Measurements from ENCODE around the gene AZGP1. TPM values are rescaled to one million over a fixed set of nuclear protein-coding genes. Genes with fewer than 3 reads are reported as not detected.
"Not testable (repeated sequence)": the region's sequence is repeated elsewhere in the genome, so short reads cannot be mapped to it uniquely, and the experiment has no call there.

AZGP1 gene
- total and polyA plus RNA-seq, 4 experiments from 2014 or later = not detected

DNA sequence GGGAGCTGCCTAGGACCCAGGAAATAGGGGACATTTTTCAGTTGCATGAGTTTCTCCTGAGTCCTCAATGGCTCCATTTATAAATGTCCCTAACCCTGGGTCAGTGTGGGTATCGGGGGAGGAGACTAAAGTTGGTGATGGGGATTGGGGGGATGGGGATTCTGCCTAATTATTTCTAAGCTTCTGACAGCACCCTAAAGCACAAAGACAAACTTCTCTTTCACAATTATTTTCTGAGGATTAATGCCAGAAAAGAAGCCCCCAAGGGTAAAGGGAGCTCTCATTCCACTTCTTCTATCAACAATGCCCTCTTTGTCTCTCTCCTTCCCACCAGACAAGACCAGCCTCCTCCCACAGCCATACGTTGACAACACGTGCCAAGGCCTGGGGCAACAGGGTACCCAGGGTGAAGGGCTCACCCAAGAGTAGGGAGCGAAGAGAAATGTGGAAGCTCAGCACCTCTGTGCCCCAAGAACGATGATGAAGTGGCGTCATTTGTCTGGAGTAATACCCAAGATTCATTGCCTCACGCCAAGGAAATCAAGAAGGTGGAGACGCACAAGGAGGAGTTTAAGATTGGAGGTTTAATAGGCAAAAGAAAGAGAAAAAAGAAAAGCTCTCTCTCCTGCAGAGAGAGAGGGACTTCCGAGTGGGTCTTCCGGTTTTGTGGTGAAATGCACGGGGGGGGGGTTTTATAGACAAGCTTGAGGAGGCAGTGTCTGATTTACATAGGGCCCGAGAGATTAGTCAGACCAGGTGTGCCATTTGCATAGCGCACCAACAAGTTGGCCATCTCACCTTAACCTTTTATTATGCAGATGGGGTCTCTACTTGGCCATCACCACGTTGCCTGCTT lies 32.0 kb downstream of the AZGP1 start:
- Histone ChIP-seq H3K9me3 (ENCODE audit: control insufficient read depth in 1 of 2, low read length in 2 of 2) (no peaks in the 10 kb centered on the region), H3K27me3 (ENCODE audit: insufficient read depth, low read length) (peaks cover 5% of the 10 kb centered on the region), H3K4me3 (ENCODE audit: low read length in 2 of 2) (no peak overlapping the region), H3K4me1 (ENCODE audit: insufficient read depth, low read length) (peaks cover 5% of the 10 kb centered on the region), H3K27ac (ENCODE audit: low read depth, low read length) (no peak overlapping the region), H3K36me3 (ENCODE audit: insufficient read depth, low read length) (no peaks in the 10 kb centered on the region)
- intact Hi-C loops (cut with micrococcal nuclease) = no loop called here
- peak overlapping the region in 1 of 8 donors; percentile 8 for H3K4me3 Mint-ChIP-seq
- no peaks in the 10 kb centered on the region for H3K36me3 Mint-ChIP-seq
- CTCF ChIA-PET (ENCODE audit: partially characterized antibody) = interaction anchor here (1.6 kb wide), 1 partner anchor 30 kb away, joined by 5 read pairs; no protein-coding TSS in a partner anchor
- DNase-seq = no peak
- H3K27me3 Mint-ChIP-seq = peaks cover 20 to 24% of the 10 kb centered on the region in 2 donors
- peaks cover 0 to 5% (median 2%) of the 10 kb centered on the region in 8 donors for H3K9me3 Mint-ChIP-seq
- H3K4me1 Mint-ChIP-seq = peaks cover 0 to 5% (median 3%) of the 10 kb centered on the region in 4 donors
- POLR2A ChIA-PET (ENCODE audit: partially characterized antibody) = no interaction called here
- peak overlapping the region in 1 of 7 donors; percentile 7 for H3K27ac Mint-ChIP-seq

DNA sequence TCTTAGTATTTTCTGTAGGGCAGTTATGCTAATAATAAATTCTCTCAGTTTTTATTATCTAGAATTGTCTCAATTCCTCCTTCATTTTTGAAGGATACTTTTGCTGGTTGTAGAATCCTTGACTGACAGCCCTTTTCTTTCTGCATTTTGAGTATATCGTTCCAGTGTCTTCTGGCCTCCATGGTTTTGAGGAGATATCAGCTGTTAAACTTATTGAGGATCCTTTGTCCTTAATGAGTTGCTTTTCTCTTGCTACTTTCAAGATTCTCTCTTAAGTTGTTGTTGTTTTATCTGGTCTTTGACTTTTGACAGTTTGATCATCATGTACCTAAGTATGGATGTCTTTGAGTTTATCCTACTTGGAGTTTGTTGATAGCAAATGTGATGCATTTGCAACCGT lies 37.5 kb downstream of the AZGP1 start:
- DNase-seq = no peak
- Mint-ChIP-seq H3K27ac (no peak overlapping the region), H3K4me3 (no peak overlapping the region), H3K9me3 (peaks cover 3 to 13% (median 7%) of the 10 kb centered on the region in 8 donors), H3K36me3 (no peaks in the 10 kb centered on the region), H3K4me1 (peaks cover 0 to 10% (median 4%) of the 10 kb centered on the region in 4 donors), H3K27me3 (peaks cover 18 to 29% of the 10 kb centered on the region in 2 donors)
- Histone ChIP-seq H3K27ac (ENCODE audit: low read depth, low read length) (no peak overlapping the region), H3K27me3 (ENCODE audit: insufficient read depth, low read length) (peaks cover 5% of the 10 kb centered on the region), H3K36me3 (ENCODE audit: insufficient read depth, low read length) (no peaks in the 10 kb centered on the region), H3K4me1 (ENCODE audit: insufficient read depth, low read length) (no peaks in the 10 kb centered on the region), H3K4me3 (ENCODE audit: low read length in 2 of 2) (no peak overlapping the region), H3K9me3 (ENCODE audit: control insufficient read depth in 1 of 2, low read length in 2 of 2) (no peaks in the 10 kb centered on the region)
- intact Hi-C loops (cut with micrococcal nuclease) = no loop called here
- ChIA-PET CTCF (ENCODE audit: partially characterized antibody) (no interaction called here), POLR2A (ENCODE audit: partially characterized antibody) (interaction anchor here (1.7 kb wide), 1 partner anchor 18 kb away, joined by 5 read pairs; no protein-coding TSS in a partner anchor)

DNA sequence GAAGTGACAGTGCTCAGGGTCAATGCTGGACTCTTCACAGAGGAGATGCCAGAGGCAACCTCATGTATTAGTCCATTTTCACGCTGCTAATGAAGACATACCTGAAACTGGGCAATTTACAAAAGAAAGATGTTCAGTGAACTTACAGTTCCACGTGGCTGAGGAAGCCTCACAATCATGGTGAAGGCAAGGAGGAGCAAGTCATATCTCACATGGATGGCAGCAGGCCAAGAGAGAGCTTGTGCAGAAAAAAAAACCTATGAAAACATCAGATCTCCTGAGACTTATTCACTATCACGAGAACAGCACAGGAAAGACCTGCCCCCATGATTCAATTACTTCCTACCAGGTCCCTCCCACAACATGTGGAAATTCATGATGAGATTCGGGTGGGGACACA lies 40.8 kb downstream of the AZGP1 start:
- peak overlapping the region in 2 of 7 donors; percentile 38 to 74 for H3K27ac Mint-ChIP-seq
- H3K27ac ChIP-seq (ENCODE audit: low read depth, low read length); H3K4me3 Mint-ChIP-seq; CTCF ChIA-PET (ENCODE audit: partially characterized antibody); H3K27me3 ChIP-seq (ENCODE audit: insufficient read depth, low read length); DNase-seq; H3K36me3 ChIP-seq (ENCODE audit: insufficient read depth, low read length); intact Hi-C loops (cut with micrococcal nuclease); H3K9me3 ChIP-seq (ENCODE audit: control insufficient read depth in 1 of 2, low read length in 2 of 2); H3K36me3 Mint-ChIP-seq; H3K4me1 ChIP-seq (ENCODE audit: insufficient read depth, low read length); POLR2A ChIA-PET (ENCODE audit: partially characterized antibody); H3K4me3 ChIP-seq (ENCODE audit: low read length in 2 of 2): not testable (repeated sequence)
- peaks cover 5 to 16% (median 8%) of the 10 kb centered on the region in 4 donors for H3K4me1 Mint-ChIP-seq
- peaks cover 7 to 21% of the 10 kb centered on the region in 2 donors for H3K27me3 Mint-ChIP-seq
- H3K9me3 Mint-ChIP-seq = peaks cover 3 to 13% (median 7%) of the 10 kb centered on the region in 8 donors

DNA sequence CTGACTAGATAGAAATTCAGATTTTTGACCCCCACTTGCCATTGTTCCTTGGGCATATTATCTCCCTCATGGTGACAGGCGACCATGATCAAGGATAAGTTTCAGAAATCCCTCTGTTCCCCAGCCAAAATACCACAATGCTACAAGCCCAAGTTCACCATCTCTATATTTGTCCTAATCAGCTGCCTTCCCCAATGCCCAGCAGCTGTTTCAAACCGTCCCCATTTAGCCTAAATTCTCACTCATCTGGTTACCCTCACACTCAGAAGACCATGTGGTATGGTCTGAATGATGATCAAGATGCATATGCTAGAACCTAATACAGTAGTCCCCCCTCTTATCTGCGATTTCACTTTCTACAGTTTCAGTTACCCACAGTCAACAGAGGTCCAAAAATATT lies 45.5 kb downstream of the AZGP1 start:
- intact Hi-C loops (cut with micrococcal nuclease) = no loop called here
- H3K4me1 ChIP-seq (ENCODE audit: insufficient read depth, low read length) = peaks cover 16% of the 10 kb centered on the region
- Mint-ChIP-seq H3K27me3 (peaks cover 14 to 24% of the 10 kb centered on the region in 2 donors), H3K36me3 (no peaks in the 10 kb centered on the region), H3K27ac (peak overlapping the region in 3 of 7 donors; percentile 24 to 49 (median 43)), H3K9me3 (no peaks in the 10 kb centered on the region), H3K4me3 (peak overlapping the region in 1 of 8 donors; percentile 36), H3K4me1 (peaks cover 17 to 34% (median 27%) of the 10 kb centered on the region in 4 donors)
- peaks cover 6% of the 10 kb centered on the region for H3K27me3 ChIP-seq (ENCODE audit: insufficient read depth, low read length)
- no peak overlapping the region for H3K4me3 ChIP-seq (ENCODE audit: low read length in 2 of 2)
- no peaks in the 10 kb centered on the region for H3K9me3 ChIP-seq (ENCODE audit: control insufficient read depth in 1 of 2, low read length in 2 of 2)
- no peak for DNase-seq
- ChIA-PET POLR2A (ENCODE audit: partially characterized antibody) (no interaction called here), CTCF (ENCODE audit: partially characterized antibody) (interaction anchor here (1.3 to 3.9 kb wide), 6 partner anchors 12 to 200 kb away, joined by 3 to 30 read pairs (median 7); partner anchors contain the start of gene TRIM4)
- H3K27ac ChIP-seq (ENCODE audit: low read depth, low read length) = no peak overlapping the region
- H3K36me3 ChIP-seq (ENCODE audit: insufficient read depth, low read length) = no peaks in the 10 kb centered on the region

DNA sequence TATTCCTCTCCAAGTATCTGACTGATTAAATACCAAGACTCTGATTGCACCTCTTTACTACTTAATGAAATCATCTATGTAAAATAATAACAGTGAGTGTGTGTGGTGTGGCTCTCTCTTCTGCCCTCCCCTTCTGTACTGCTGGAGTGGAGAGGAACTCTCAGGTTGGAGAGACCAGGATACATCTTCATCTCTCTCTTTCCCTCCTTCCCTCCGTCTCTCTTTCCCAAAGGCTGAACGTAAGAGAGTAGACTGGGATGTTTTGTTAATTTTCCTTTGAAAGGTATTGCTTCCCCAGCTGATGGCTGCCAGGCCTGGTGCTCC lies 46.1 kb downstream of the AZGP1 start:
- no peaks in the 10 kb centered on the region for H3K9me3 Mint-ChIP-seq
- intact Hi-C loops (cut with micrococcal nuclease) = no loop called here
- peak overlapping the region; percentile 53 to 88 (median 78) for H3K4me3 Mint-ChIP-seq
- H3K4me1 Mint-ChIP-seq = peaks cover 13 to 32% (median 23%) of the 10 kb centered on the region in 4 donors
- peaks cover 12 to 17% of the 10 kb centered on the region in 2 donors for H3K27me3 Mint-ChIP-seq
- Histone ChIP-seq H3K27me3 (ENCODE audit: insufficient read depth, low read length) (peaks cover 6% of the 10 kb centered on the region), H3K27ac (ENCODE audit: low read depth, low read length) (no peak overlapping the region), H3K4me3 (ENCODE audit: low read length in 2 of 2) (peak overlapping the region in 1 of 2 donors; percentile 38), H3K9me3 (ENCODE audit: control insufficient read depth in 1 of 2, low read length in 2 of 2) (no peaks in the 10 kb centered on the region), H3K36me3 (ENCODE audit: insufficient read depth, low read length) (no peaks in the 10 kb centered on the region), H3K4me1 (ENCODE audit: insufficient read depth, low read length) (peaks cover 16% of the 10 kb centered on the region)
- H3K27ac Mint-ChIP-seq = peak overlapping the region in 6 of 7 donors; percentile 14 to 70 (median 36)
- H3K36me3 Mint-ChIP-seq = no peaks in the 10 kb centered on the region
- POLR2A ChIA-PET (ENCODE audit: partially characterized antibody) = interaction anchor here (1.0 to 1.8 kb wide), 4 partner anchors 10 to 173 kb away, joined by 4 to 25 read pairs (median 6); partner anchors contain the start of genes AP4M1 and TRIM4
- CTCF ChIA-PET (ENCODE audit: partially characterized antibody) = interaction anchor here (0.6 to 3.9 kb wide), 12 partner anchors 11 to 201 kb away, joined by 3 to 30 read pairs (median 4); partner anchors contain the start of gene TRIM4
- no peak for DNase-seq

DNA sequence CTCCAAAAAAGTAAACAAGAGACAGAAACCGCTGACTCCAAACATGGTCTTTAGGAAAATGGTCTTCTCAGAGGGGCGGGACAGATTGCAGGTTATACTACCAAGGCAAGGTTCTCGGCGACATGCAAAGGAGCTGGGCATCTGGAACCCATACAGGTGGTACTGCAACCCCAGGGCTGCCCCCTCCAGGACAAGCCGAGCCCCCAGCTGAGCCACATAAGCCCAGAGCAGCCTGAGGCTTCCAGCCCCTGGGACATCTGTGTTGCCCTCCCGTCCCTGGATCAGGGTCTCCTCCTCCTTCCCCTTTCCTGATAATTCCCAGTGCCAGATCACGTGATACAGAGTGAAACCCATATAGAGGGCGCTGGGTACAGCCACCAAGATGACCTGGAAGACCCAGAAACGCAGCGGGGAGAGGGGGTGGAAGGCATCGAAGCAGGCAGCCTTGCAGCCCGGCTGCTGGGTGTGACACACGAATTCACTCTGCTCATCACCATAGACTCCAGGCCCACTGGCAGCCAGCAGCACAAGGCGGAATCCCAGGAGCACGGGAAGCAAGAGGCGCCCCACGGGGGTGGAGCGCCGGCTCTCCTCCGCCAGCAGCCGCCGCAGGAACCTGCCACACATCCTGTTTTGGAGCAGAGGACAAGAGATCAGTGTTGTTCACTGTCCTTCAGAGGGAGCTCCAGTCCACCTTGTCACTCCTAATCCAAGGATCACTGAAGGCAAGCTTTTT lies 46.7 kb downstream of the AZGP1 start, which contains the start of gene GJC3:
Gene GJC3 (minus strand): TSS at position 627 of the 736 bp plus-strand sequence. CDS start 0 bp downstream, at position 627.
- Histone ChIP-seq H3K9me3 (ENCODE audit: control insufficient read depth in 1 of 2, low read length in 2 of 2) (no peaks in the 10 kb centered on the region), H3K27me3 (ENCODE audit: insufficient read depth, low read length) (peaks cover 6% of the 10 kb centered on the region), H3K27ac (ENCODE audit: low read depth, low read length) (no peak within 1 kb of the TSS), H3K36me3 (ENCODE audit: insufficient read depth, low read length) (no peaks in the 10 kb centered on the region), H3K4me1 (ENCODE audit: insufficient read depth, low read length) (peaks cover 16% of the 10 kb centered on the region), H3K4me3 (ENCODE audit: low read length in 2 of 2) (peak within 1 kb of the TSS in 1 of 2 donors; percentile 38)
- intact Hi-C loops (cut with micrococcal nuclease) = no loop called here
- CTCF ChIA-PET (ENCODE audit: partially characterized antibody) = interaction anchor here (0.6 to 3.9 kb wide), 13 partner anchors 11 to 202 kb away, joined by 3 to 30 read pairs (median 4); partner anchors contain the start of gene TRIM4
- POLR2A ChIA-PET (ENCODE audit: partially characterized antibody) = interaction anchor here (1.0 to 1.8 kb wide), 4 partner anchors 10 to 173 kb away, joined by 4 to 25 read pairs (median 6); partner anchors contain the start of genes AP4M1 and TRIM4
- peak; percentile 35 to 50 (median 44) for DNase-seq
- H3K27ac Mint-ChIP-seq = peak within 1 kb of the TSS in 6 of 7 donors; percentile 14 to 70 (median 42)
- H3K36me3 Mint-ChIP-seq = no peaks in the 10 kb centered on the region
- H3K9me3 Mint-ChIP-seq = no peaks in the 10 kb centered on the region
- peaks cover 12 to 15% of the 10 kb centered on the region in 2 donors for H3K27me3 Mint-ChIP-seq
- H3K4me3 Mint-ChIP-seq = peak within 1 kb of the TSS; percentile 70 to 88 (median 78)
- peaks cover 13 to 32% (median 23%) of the 10 kb centered on the region in 4 donors for H3K4me1 Mint-ChIP-seq

Measured in CD4-positive, alpha-beta memory T cell (primary cell).